K562 (cell line): ENCODE results near the gene PDE8A. TPM values are rescaled to one million over a fixed set of nuclear protein-coding genes. Genes with fewer than 3 reads are reported as not detected.
A peak's percentile ranks its signal among the peaks of the same experiment; 100 is the strongest.

ENCODE experiments used
- ATAC-seq: fragments of 200-7000 bp; cut with Tn5 transposase; 3 replicates; pipeline ENCODE4 v1.9.1; 2020; ENCODE audit warnings: moderate library complexity
- BruUV-seq: library from RNA; stranded (reverse); fragments of 400-500 nt; replicated peaks from 2 replicates; lab custom pipeline; 2021; lab: Mats Ljungman, UMichigan
- CTCF ChIA-PET: fragments of 300-600 bp; formaldehyde crosslinking; extraction: SDS; loops from one replicate; lab custom pipeline; 2021; ENCODE audit warnings: low intra/inter-chr PET ratio; lab: Yijun Ruan, JAX
- POLR2A ChIA-PET: fragments of 300-600, 350-650 bp; sonication (Branson Sonifier 250); formaldehyde crosslinking; extraction: SDS; loops from one replicate; lab custom pipeline; 2021; ENCODE audit warnings: antibody characterized with exemption, inconsistent platforms; lab: Yijun Ruan, JAX
- DNase-seq, 4 experiments: peaks; one replicate each; pipeline versions ENCODE4 v3.0.0 to v3.0.0-alpha.2; 2011 to 2018; ENCODE audit warnings: low spot score in 3 of 4, mixed read lengths in 3 of 4; ENCODE audit errors: extremely low read depth in 1 of 4
- FAIRE-seq: peaks from 2 replicates; lab custom pipeline; 2011; peaks lifted over from hg19 to GRCh38; lab: Jason Lieb, UNC
- H2AFZ ChIP-seq: 2 replicates; pipeline ENCODE4 v1.6.0; 2011; ENCODE audit warnings: low read depth, low read length, control low read depth, inconsistent platforms
- H3K27ac ChIP-seq: fragments of 200-600 bp; 3 replicates; pipeline ENCODE4 v1.8.0; 2011; ENCODE audit warnings: low read depth, mild to moderate bottlenecking, control low read depth, inconsistent platforms, low read length, moderate library complexity, mixed read lengths; ENCODE audit errors: extremely low read depth
- H3K27me3 ChIP-seq, 2 experiments: fragments of 300-600 bp in 1 of 2; 2 replicates in 1 of 2; 3 replicates in 1 of 2; pipeline versions ENCODE4 v1.6.0 to v1.8.0; 2011; ENCODE audit warnings: inconsistent platforms in 2 of 2, low read length in 2 of 2, mild to moderate bottlenecking in 1 of 2, mixed read lengths in 1 of 2, moderate library complexity in 1 of 2; ENCODE audit not compliant: control insufficient read depth in 2 of 2, insufficient read depth in 2 of 2
- H3K36me3 ChIP-seq: fragments of 300-600 bp; 3 replicates; pipeline ENCODE4 v1.8.0; 2011; ENCODE audit warnings: mild to moderate bottlenecking, low read length, inconsistent platforms; ENCODE audit not compliant: control insufficient read depth, insufficient read depth
- H3K4me1 ChIP-seq, 2 experiments: fragments of 200-600 bp in 1 of 2; replicated peaks in 1 of 2; 2 replicates in 1 of 2; 3 replicates in 1 of 2; pipeline versions ENCODE4 v1.5.1 to v1.8.0; 2011; ENCODE audit warnings: inconsistent platforms in 2 of 2, low read length in 2 of 2, mild to moderate bottlenecking in 1 of 2, mixed read lengths in 1 of 2, moderate library complexity in 1 of 2; ENCODE audit not compliant: control insufficient read depth in 2 of 2, insufficient read depth in 2 of 2
- H3K4me2 ChIP-seq: 2 replicates; pipeline ENCODE4 v1.6.1; 2011; ENCODE audit warnings: low read length, control low read depth, inconsistent platforms, mixed read lengths; ENCODE audit not compliant: insufficient read depth
- H3K4me3 ChIP-seq: fragments of 200-600 bp; sonication (generic), shearing (Covaris generic); 2 replicates; pipeline ENCODE4 v1.5.1; 2016; ENCODE audit warnings: control low read depth, inconsistent platforms
- H3K79me2 ChIP-seq: fragments of 200-600 bp; 3 replicates; pipeline ENCODE4 v1.8.0; 2011; ENCODE audit warnings: low read length, inconsistent platforms; ENCODE audit not compliant: control insufficient read depth, insufficient read depth
- H3K9ac ChIP-seq, 2 experiments: 2 replicates each; pipeline versions ENCODE4 v1.6.0 to v1.6.1; 2011; ENCODE audit warnings: low read depth in 2 of 2, low read length in 2 of 2, control low read depth in 1 of 2, inconsistent platforms in 1 of 2, mild to moderate bottlenecking in 1 of 2, mixed read lengths in 1 of 2; ENCODE audit not compliant: insufficient read depth in 1 of 2
- H3K9me1 ChIP-seq: one replicate; pipeline ENCODE4 v1.6.0; 2011; ENCODE audit warnings: inconsistent platforms, mild to moderate bottlenecking, low read length, moderate library complexity; ENCODE audit not compliant: control insufficient read depth, insufficient read depth
- H3K9me3 ChIP-seq: replicated peaks from 2 replicates; pipeline ENCODE4 v1.5.1; 2011; ENCODE audit warnings: low read depth, low read length, inconsistent platforms; ENCODE audit not compliant: control insufficient read depth, insufficient read depth
- H4K20me1 ChIP-seq: replicated peaks from 2 replicates; pipeline ENCODE4 v1.6.1; 2011; ENCODE audit warnings: low read length, inconsistent platforms, mixed read lengths; ENCODE audit not compliant: control insufficient read depth, insufficient read depth
- CBFA2T3 ChIP-seq: fragments of 450-650 bp; IDR thresholded peaks from 2 replicates; pipeline ENCODE4 v1.6.1; 2017
- DACH1 ChIP-seq: fragments of 450-650 bp; IDR thresholded peaks from 2 replicates; pipeline ENCODE4 v1.6.1; 2018; ENCODE audit not compliant: partially characterized antibody
- ELF1 ChIP-seq: fragments of 200-800 bp; sonication (Bioruptor generic); IDR thresholded peaks from 2 replicates; pipeline ENCODE4 v1.6.1; 2016; ENCODE audit warnings: missing genetic modification characterization, missing compliant biosample characterization
- JUNB ChIP-seq: fragments of 450-650 bp; formaldehyde crosslinking; conservative IDR thresholded peaks from 2 replicates; pipeline ENCODE4 v1.4.0; 2020; ENCODE audit warnings: mild to moderate bottlenecking
- PHB ChIP-seq: fragments of 250-450 bp; sonication (Bioruptor Pico); IDR thresholded peaks from 2 replicates; pipeline ENCODE4 v1.5.0; 2021
- REST ChIP-seq, 2 experiments: fragments of 450-650 bp; formaldehyde crosslinking in 1 of 2; IDR thresholded peaks; 2 replicates each; pipeline versions ENCODE4 v1.4.0 to v1.6.1; 2014 to 2020; ENCODE audit warnings: mild to moderate bottlenecking in 2 of 2, borderline replicate concordance in 1 of 2, low read depth in 1 of 2
- XRCC4 ChIP-seq: IDR thresholded peaks from one replicate; pipeline ENCODE4 v1.6.1; 2011; ENCODE audit not compliant: insufficient read depth, insufficient read length; ENCODE audit errors: extremely low read depth
- ZBTB11 ChIP-seq, 3 experiments: fragments of 200-800 bp in 1 of 3; fragments of 250-450 bp in 1 of 3; fragments of 450-650 bp in 1 of 3; sonication (Bioruptor Pico) in 1 of 3; sonication (Bioruptor generic) in 1 of 3; formaldehyde crosslinking in 1 of 3; IDR thresholded peaks; 2 replicates each; pipeline versions ENCODE4 v1.6.1 to v1.8.0; 2016 to 2022; ENCODE audit warnings: mild to moderate bottlenecking in 2 of 3, missing genetic modification characterization in 2 of 3, missing compliant biosample characterization in 1 of 3, moderate library complexity in 1 of 3
- ZNF217 ChIP-seq: sonication (generic); formaldehyde crosslinking; IDR thresholded peaks from 2 replicates; pipeline ENCODE4 v1.8.0; 2022; ENCODE audit warnings: mild to moderate bottlenecking, missing genetic modification reagents
- WGBS: fragments of 100-300 bp; shearing (Covaris generic); methylation state at CpG from one replicate; pipeline ENCODE4 v1.1.6; 2016; ENCODE audit warnings: low coverage, mixed read lengths; ENCODE audit not compliant: insufficient coverage; ENCODE audit errors: missing lambda C conversion rate; 5-methylcytosine and 5-hydroxymethylcytosine counted together
- in situ Hi-C: fragments of 300-500 bp; cut with MboI; formaldehyde crosslinking; loops from 4 replicates; pipeline ENCODE4 v1.15.0; 2018; ENCODE audit warnings: inconsistent platforms, mixed read lengths
- intact Hi-C: fragments of 100-400 bp; cut with micrococcal nuclease; formaldehyde crosslinking; loops from 2 replicates; pipeline ENCODE4 v1.14.2; 2022
- polyA plus RNA-seq, 8 experiments: library from polyadenylated mRNA; depleted of rRNA in 4 of 8; stranded (reverse) in 5 of 8; unstranded in 3 of 8; fragments of >200 nt; fragmentation: Nextera tagmentation in 2 of 8; fragmentation: Illumina TruSeq in 1 of 8; extraction: Ambion mirVana in 2 of 8; extraction: Trizol in 1 of 8; gene quantifications; 2 replicates each; pipeline versions ENCODE4 v1.2.1 to v1.2.3, GENCODE V29; 2011 to 2014; ENCODE audit warnings: inconsistent platforms in 1 of 8, missing spikeins in 1 of 8
- total RNA-seq, 7 experiments: library from RNA; depleted of rRNA in 6 of 7; stranded (reverse); fragments of >200 nt in 6 of 7; fragmentation: Illumina TruSeq in 2 of 7; extraction: Trizol in 2 of 7; gene quantifications; 2 replicates each; pipeline versions ENCODE4 v1.2.1 to v1.2.3, GENCODE V29; 2011 to 2021; ENCODE audit warnings: low replicate concordance in 1 of 7

PDE8A gene
- total and polyA plus RNA-seq, 9 of the 15 experiments (the other 6 are each of a cell fraction or from before 2014, with no cell fraction given), result 5.9 to 40.3 (median 19.8) TPM

- TF ChIP-seq ZNF217 (CRISPR knock-in tag) (no peak), ELF1 (no peak), PHB (CRISPR knock-in tag) (no peak), DACH1 (no peak), XRCC4 (no peak)
- TF ChIP-seq, all 486 proteins: peak for 0
Observed at GRCh38 chr15:84969257-84969656, 12.4 kb upstream of the PDE8A start (continued).

GRCh38 chr15:84970843-84971242, 10.8 kb upstream of the PDE8A start:
- no peaks in the 10 kb centered on the region for H3K36me3 ChIP-seq
- no peaks in the 10 kb centered on the region for H3K9me3 ChIP-seq
- ATAC-seq, result no peak
- BruUV-seq, result no TSS peak
- TF ChIP-seq JUNB (CRISPR knock-in tag) (no peak), REST (IDR thresholded peaks at IDR 0.05; ENCODE audit: borderline replicate concordance) (no peak), REST (CRISPR knock-in tag; IDR thresholded peaks at IDR 0.05; ENCODE audit: low read depth) (no peak), ZBTB11 (CRISPR knock-in tag; IDR thresholded peaks at IDR 0.05) (peak in 1 of 3 experiments; percentile 38; a peak in 1 of 6 replicates), CBFA2T3 (peak; percentile 26; the same call in 1 of the 2 replicates)
- no peak overlapping the region for H3K4me3 ChIP-seq
- CTCF ChIA-PET, result no interaction called here
- H3K27ac ChIP-seq, result no peak overlapping the region
- DNase-seq, result no peak
- 20% methylated on average over 3 of the region's 3 CpGs for WGBS
- in situ Hi-C loops (no loop called here), intact Hi-C loops (no loop called here)
- POLR2A ChIA-PET, result interaction anchor here (1.0 to 1.2 kb wide), 2 partner anchors 11 to 139 kb away, joined by 3 read pairs; no protein-coding TSS in a partner anchor
- no peak for FAIRE-seq
- no peaks in the 10 kb centered on the region for H4K20me1 ChIP-seq
- H3K9me1 ChIP-seq, result no peaks in the 10 kb centered on the region
- H3K79me2 ChIP-seq, result no peaks in the 10 kb centered on the region
- peaks cover 3 to 12% of the 10 kb centered on the region in 2 experiments; a peak in 4 of 5 replicates for H3K4me1 ChIP-seq
- no peaks in the 10 kb centered on the region for H3K27me3 ChIP-seq
- no peak overlapping the region for H3K4me2 ChIP-seq
- H3K9ac ChIP-seq, result no peak overlapping the region
- no peak overlapping the region for H2AFZ ChIP-seq
